ENCODE results near the gene FHIT. TPM values are rescaled to one million over a fixed set of nuclear protein-coding genes. Genes with fewer than 3 reads are reported as not detected.
A peak's percentile ranks its signal among the peaks of the same experiment; 100 is the strongest.

FHIT gene
- total RNA-seq, 1 experiment from 2014 or later: not detected

DNA sequence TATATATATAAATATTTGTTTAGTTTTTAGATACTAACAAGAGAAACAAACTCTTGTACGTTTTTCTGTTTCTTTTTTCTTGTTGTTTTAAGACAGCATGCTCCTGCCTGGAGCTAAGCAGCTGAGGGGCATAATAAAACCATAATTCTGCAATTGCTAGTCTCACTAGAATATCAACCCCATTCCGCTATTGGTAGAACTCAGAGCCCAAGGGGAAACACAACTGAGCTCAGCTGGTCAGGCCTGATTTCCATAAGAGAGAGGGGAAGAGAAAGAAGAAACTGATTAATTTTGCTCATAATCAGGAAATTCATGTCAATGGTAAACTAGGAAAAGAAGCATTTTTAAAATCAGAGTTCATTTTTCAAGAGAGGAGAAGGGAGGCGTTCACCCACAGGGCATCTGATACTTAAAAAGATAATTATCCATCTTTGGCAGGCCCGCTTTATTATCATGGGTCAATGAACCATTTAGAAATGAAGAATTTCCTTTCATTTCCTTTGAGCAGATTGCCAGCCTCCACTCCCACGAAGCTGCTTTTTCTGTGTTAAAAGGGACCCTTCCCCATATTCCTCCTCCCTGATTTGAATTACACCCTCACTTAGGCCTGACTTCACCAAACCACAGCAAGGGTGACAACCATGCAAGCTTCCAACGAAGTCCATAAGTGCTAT lies 1236.1 kb downstream of the FHIT start:
- DNase-seq (ENCODE audit: low read depth): no peak

DNA sequence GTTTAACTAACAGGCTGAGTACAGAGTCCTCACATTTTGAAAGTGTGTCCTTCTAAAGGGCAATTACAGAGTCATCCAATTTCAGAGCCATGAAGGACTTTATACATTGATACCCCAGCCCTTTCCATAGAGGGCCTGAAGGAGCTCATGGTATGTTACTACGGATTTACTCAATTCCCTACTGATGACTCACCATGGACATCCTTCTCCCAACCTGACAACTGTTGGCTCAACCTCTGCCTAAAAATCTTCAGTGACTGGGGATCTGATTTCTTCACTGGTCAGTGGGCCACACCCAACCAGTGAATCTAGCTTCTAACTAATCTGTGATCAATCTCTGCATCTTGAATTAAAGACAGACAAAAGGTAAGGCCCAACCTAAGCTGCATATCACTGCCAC lies 1238.0 kb downstream of the FHIT start:
- peak; percentile 24 for DNase-seq (ENCODE audit: low read depth)

DNA sequence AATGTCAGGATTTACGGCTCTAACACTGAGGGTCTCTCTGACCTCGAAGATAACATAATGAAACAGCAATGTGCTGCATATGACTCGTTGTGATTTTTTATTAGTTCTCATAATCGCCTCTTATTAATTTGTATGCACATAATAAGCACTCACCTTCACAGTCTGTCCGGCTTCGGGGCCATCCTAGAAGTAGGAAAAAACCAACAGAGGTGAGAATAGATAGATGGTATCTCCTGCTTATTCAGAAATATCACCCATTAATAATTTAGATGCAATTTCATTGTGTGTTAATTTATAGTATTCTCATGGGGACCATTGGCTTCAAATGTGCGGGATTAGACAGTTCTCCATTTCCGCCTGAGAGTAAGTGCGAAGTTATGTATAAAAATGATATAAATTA lies 1240.0 kb downstream of the FHIT start:
- no peak for DNase-seq (ENCODE audit: low read depth)

DNA sequence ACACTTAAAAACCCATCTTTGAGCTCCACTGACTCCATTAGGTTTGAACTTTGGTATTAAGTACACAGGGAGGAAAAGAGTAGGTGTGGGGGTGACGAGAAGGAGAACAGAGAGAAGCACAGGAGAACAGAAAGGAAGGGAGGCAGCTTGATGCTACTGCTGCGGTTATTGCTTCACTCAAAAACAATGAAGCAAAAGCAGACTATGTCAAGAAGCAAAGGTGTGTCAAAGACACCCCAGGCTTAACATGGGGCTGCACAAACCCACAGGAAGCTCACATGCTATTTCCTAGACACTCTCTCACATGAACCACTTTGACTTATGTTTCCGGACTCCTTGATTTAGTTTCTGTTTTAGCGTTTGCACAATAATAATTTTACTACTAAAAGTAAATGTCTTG lies 1240.5 kb downstream of the FHIT start:
- peak; percentile 2 for DNase-seq (ENCODE audit: low read depth)

DNA sequence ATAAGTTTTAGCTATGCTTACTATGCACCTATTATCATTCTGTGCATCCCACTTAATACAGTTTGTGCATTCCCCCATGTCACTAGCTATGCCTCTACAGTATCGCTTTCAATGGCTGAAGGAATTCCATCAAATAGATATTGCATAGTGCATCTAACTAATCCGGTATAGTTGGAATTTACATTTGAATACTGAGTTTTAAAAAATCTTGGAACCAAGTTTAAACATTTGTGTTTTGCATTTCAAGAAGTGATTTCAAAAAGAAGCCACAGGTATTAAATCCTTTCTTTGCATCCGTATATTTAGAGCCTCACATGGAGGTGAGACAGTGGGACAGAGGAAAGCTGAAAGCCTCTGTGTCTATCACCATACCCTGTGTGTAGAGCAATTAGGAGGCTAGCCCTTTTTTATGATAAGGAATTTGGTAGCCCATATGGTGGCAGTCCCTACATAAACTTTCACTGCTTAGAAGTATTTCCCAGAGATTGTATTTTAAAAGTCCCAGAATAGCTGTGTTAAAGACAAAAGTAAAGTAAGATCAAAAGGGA lies 1241.2 kb downstream of the FHIT start:
- no peak for DNase-seq (ENCODE audit: low read depth)

DNA sequence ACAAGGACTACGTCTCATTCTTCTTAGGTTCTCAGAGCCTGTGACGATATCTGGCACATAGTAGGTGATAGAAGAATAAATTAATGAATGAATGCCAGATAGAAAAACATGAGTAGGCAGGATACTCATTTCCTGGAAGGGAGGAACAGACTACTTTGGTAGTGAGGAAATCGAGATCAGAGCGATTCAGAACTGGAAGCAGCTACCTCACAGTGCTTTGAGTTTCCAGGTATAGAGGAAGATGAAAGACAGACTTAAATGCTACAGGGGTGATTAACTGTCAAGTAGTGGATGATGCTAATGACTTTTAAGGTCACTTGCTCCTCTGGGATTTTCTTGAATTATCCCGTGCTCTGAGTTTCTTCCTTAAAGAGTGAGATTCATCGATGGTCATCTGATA lies 1249.9 kb downstream of the FHIT start:
- DNase-seq (ENCODE audit: low read depth): no peak

DNA sequence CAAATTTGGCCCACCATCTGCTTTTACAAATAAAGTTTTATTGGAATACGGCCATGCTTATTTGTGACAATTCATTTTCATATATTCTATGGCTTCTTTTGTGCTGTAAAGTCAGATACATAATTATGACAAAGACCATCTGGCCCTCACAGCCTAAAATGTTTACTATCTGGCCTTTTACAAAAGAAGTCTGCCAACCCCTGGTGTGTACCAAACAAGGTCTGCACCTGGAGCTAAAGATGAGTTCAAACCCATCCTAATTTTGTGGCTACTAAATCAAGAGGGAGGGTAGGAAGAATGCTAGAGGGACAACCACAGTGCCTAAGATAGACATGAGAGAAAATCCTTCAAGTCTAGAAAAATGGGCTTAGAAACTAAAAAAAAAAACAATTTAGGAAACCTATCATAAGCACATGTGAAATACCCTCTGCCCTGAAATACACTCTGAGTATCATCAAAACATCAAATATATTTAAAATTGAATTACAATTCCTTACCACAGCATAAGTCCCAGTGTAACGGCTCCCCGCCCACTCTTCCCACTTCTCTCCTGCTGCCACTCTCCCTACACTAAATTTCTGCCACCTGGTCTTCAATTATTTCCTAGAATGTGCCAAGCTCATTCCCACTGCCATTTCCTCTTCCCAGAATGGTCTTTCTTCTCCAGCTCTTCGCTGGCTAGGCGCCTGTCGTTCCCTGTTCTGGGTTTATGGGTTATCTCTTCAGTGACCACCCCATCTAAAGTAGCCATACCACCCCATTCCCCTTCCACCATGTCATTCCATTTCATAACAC lies 1250.7 kb downstream of the FHIT start:
- DNase-seq (ENCODE audit: low read depth): no peak

DNA sequence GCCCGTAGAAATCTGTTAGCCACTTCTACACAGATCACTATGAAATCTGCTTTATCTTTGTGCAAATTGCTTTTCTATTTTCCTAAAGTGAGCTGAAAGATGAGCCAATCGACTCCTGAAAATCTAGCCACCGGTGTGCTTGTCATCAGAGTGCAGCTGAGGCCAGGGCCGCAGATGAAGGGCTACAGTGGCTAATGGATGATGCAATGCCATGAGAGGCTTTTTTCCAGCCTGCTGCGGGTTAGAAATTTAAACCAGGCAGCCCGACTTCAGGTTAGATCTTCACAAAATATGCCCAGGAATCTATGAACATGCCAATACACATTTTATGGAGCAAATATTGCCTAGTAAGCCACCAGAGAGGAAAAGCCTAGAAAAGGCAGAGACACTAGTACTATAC lies 1253.2 kb downstream of the FHIT start:
- no peak for DNase-seq (ENCODE audit: low read depth)

DNA sequence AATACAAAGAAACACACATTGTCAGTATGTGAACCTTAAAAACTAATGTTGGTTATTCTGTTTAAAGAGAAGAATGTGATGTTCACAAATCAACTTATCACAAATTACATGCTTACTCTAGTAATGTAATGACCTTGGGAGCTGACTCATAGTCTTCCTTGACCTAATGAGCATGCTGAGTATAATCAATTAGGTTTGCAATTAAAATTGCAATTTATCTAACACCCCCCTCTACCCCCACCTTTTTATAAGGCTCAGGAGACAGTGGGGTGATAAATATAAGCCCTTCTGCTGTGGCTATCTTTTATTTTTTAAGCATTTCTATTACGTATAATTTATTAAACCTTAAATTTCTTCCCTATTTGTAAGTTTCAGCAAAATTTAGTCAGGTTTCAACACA lies 1253.7 kb downstream of the FHIT start:
- DNase-seq (ENCODE audit: low read depth): no peak

DNA sequence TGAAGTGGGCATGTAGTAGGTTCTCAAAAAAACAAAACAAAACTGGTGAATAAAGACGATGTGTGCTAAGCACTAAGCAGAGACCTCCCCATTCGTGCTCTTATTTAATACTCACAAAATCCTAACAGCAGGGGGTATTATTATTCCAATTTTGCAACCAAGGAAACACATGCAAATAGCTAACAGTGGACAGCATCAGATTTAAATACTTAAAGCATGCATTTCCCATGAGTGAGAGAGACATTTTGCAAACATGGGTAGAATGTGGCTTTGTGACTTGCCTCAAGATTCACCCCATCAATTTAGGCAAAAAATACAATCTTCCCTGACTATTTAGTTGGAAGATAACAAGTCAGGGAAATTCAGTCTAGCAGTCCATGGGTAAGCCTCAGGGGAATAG lies 1255.2 kb downstream of the FHIT start:
- DNase-seq (ENCODE audit: low read depth): no peak

DNA sequence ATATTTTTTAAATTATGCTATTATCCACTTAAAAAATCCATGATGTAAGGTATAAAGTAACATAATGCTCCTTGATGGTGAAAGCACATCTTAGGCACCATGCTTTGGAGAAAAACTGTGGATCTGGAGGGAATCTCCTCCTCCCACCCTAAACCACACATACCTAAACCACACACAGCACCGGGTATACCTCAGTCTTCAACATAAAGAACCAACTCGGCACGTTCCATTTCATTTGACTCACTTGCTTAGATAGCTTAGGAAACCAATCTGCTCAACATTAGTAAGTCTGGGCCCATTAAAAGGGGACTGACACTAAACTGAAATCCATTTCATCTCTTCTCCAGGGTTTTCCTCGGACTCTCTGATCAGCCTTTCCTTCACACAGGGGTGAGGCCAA lies 1255.7 kb downstream of the FHIT start:
- DNase-seq (ENCODE audit: low read depth): no peak

DNA sequence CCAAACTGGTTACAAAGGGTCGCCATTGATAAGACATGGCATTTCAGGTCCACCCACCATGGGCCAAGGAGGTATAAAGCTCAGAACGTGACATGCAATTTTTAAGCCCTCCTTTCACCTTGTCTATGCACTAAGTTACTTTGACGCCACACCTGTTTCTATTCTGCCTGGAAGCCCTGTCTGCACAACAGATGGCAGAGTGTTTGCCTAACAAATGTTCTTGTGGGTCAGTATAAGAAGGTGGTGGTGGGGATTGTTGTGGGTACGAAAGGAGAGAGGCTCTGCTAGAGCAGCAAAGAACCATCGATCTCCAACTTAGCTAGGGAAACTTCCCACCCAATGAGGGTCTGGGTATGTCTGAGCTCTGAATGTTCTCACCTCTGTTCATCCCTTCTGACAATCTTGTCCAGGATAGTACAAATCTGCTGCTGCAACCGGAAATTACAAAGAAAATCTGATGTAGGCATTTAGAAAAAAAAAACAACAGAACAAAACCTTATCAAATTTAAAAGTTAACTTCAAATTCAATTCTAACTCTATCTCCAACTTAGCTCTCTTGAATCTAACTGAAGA lies 1256.4 kb downstream of the FHIT start:
- no peak for DNase-seq (ENCODE audit: low read depth)

DNA sequence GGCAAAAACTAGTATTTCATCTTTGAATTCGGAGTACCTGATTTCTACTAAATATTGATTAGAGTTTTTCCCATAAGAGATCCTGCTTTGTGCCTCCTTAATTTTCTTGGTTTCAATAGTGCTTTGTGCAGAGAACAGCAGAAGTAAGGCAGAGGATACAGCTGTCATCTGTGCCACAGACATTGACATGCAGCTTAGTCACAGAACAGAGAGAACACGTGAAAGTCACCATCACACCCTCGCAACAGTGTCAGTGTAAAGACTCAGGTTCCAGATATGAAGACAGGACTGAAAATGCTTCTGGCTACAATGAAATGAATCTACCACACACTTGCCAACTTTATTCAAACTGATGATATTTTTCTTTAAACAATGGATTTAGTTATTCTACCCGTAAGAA lies 1258.7 kb downstream of the FHIT start:
- no peak for DNase-seq (ENCODE audit: low read depth)

DNA sequence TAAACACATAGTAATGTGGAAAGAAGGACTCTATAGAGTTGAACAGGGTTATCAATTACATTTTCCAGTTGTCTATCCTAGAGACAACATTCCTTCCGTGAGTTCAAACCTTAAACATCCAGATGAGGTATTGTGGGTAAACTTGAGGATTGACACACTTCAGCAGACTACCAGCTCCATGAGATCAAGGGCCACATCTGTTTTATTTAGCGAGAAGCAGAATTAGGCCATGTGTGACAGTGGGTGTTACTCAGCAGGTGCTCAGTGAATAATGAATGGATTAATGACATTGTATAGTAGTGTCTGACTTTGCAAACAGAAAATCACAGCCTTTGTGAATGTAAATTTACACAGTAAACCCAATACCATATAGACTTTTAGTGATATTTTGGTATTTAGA lies 1260.3 kb downstream of the FHIT start:
- no peak for DNase-seq (ENCODE audit: low read depth)

DNA sequence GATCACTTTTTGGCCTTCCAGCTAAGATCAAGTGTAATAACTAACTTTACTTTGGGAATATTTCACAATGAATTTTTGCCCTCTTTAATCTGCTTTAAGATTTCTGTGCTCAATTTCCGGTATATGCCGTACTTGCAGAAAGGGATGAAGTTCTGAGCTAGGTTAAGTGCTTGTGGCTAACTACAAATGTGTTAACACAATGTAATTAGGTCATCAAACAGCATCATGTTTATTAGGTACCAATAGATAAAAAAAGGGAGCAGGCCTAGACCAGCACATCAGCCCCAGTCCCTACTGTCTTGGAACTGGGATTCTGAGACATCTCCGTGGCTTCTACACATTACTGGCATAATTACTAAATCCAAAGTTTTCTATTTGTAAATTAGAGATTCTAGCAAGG lies 1268.7 kb downstream of the FHIT start:
- DNase-seq (ENCODE audit: low read depth): no peak

DNA sequence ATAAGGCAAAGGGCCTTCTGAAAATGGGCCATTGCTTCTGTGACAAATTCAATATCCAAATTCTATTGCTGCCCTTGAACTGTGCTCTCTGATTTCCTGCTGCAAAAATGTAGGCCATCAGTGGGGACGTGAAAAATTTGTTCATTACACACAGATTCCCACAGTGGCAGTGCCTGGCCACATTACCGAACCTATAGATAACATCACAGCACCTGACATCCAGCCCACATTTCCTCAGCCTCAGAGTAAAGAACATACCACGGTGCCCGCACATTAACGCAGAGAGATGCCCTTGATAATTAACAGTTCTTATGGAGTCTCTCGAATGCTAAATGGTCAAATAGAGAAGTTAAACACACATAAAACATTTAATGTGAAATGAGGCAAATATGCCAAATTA lies 1269.9 kb downstream of the FHIT start:
- DNase-seq (ENCODE audit: low read depth): no peak

DNA sequence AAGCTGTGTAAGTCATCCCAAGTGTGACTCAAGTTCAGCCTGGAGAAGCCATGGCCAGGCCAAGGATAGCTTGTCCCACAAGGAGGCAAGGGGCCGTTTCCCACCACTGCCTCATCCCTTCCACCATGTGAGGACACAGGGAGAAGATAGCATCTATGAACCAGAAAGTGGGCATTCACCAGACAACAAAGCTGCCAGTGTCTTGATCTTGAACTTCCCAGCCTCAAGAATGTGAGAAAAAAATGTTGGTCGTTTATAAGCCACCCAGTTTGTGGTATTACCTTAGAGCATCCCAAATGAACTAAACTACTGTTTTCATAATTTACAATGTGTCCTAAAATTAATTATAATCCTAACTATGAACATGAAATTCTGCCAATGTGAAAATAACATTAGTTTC lies 1270.7 kb downstream of the FHIT start:
- DNase-seq (ENCODE audit: low read depth): no peak

DNA sequence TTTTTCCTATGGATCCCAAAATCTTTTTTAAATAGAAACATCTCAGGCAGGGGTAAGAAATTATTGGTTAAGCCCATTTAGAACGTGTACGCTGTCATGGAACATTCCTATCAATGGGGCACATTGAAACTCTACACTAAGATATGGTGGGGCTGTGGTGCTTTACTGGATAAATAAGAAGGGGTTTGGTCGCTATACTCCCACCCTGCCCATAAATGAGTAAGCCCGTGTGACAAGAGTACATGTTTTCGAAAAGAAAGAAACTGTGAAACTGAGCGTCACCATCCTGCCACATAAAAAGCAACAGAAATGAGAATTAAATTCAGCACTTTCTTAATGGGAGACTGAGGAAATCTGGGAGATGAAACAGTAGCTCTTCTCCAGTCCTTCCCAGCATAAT lies 1271.7 kb downstream of the FHIT start:
- DNase-seq (ENCODE audit: low read depth): no peak

DNA sequence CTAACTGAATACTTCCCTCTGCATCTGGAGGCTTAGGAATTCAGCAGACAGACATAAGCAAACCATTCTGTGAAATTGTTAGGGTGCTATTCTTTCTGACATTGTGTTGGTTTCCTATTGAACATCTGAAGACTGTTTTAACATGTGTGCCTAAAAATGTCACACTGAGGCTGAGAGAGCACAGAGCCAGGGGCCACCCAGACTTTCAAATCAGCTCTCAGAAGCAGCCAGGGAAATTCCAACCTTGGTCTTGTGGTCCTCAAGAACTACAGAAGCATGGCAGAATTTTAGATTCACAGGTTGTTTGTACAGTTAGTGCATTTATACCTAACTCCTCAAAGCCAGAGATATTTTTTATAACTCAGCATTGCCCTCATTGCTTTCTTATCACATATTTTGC lies 1272.3 kb downstream of the FHIT start:
- DNase-seq (ENCODE audit: low read depth): no peak

DNA sequence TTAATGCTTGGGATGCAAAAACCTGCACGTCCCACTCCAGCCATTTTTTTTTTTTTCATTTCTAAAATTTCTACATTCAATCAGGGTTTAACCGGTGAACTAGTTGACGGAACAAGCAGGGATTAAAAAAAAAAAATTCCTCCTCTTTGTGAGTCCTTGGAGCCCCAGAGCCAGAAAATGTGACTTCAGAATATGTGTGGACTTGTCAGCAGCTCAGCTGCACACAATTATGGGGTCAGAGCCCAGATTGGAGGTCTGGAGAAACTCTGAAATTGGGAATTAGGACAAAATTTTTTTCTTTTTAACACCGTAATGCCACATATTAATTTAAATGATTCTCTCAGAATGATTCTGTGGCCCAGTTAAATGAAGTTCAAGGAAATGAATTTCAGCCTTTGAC lies 1280.5 kb downstream of the FHIT start:
- DNase-seq (ENCODE audit: low read depth): no peak

DNA sequence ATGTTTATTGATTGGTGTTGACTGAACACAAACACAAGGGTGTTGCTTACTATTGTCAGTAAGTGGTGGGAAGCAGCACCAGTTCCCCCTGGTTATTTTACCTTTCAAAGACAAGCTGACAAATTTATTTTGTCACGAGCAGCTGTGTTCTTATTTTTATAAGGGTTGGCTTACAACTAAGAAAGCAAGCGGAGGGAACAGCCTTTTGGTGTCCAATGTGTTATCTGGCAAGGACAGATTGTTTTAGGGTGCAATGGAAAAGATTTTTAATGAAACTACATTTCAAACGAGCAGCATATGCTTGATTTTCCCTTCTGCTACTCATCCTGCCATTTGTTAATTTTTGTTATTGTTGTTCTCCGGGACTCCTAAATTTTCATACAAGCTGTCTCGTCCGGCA lies 1280.9 kb downstream of the FHIT start:
- no peak for DNase-seq (ENCODE audit: low read depth)

DNA sequence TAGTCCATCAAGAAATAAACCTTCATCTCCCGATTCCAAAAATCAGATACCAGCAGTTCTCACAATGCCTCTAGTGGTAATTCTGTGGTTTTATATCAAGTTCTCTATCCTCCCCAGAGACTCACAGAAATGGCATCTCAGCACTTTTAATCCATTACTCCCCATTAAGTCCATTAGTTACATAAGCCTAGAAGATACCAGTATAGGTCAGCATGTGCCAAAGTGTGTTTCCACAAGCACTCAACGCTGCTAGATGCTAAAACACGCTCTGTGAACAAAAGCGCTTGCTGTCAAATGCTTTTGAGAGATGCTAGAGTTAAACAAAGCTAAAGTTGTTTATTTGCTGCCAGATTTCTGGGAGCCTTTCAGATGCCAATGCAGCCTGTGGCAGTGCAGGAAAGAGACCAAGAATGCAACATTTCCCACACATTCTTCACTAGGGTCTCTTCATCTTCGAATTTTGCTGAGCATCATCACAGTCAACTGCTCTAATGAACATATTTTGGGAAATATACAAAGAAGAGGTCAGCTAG lies 1282.7 kb downstream of the FHIT start:
- DNase-seq (ENCODE audit: low read depth): no peak
